HG02588 (cell line): ENCODE measurements around the gene PPP2R2C.

Source experiments
- ATAC-seq: cut with Tn5 transposase; IDR thresholded peaks from one replicate; pipeline ENCODE4 v1.9.1; 2021; ENCODE audit warnings: mild to moderate bottlenecking, moderate library complexity; ENCODE audit not compliant: unreplicated experiment

PPP2R2C gene

DNA sequence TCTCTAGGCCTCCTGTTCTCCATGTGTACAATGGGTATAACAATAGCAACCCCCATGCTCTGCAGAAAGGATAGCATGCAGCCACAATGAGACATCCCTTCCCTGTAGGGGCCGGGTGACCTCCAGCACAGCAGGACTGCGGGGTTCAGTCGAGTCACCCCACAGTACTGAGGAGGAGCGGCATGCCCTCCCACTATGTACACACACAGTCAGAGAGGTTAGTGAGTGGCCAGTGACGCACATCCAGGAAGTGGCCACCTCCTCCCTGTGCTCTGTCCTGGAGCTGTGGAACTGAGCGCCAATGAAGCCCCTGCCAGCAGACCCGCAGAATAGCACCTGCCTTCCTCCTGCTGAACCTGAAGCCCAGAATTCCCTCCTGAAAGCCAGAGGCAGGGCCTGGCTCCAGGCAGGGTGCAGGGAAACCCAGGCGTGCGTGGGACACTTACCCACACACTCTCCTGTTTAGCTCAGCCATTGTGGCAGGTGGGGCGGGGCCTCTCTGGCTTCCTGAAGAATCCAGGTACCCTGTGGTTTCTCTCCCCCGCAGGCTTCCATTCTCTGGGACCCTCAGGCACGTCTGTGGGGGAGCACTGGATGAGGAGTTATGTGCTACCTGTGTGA lies 152.8 kb downstream of the PPP2R2C start:
- no peak for ATAC-seq

DNA sequence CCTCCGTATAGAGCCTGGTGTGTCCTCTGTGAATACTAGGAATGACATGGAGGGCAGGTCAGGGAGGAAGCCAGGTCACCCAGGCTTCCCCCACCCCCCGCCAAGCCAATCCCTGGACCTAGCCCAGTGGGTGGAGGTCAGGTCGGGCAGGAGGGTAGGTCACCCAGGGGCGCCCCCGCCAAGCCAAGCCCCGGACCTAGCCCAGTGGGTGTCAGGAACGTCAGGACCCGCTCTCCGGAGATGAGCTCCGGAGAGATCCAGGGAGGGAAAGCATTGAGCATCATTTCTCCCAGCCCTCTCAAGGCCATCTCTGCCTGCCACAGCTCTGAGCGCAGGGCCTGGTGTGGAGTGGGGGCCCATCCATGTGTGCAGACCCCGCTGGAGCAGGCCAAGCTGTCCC lies 154.2 kb downstream of the PPP2R2C start:
- ATAC-seq: no peak

DNA sequence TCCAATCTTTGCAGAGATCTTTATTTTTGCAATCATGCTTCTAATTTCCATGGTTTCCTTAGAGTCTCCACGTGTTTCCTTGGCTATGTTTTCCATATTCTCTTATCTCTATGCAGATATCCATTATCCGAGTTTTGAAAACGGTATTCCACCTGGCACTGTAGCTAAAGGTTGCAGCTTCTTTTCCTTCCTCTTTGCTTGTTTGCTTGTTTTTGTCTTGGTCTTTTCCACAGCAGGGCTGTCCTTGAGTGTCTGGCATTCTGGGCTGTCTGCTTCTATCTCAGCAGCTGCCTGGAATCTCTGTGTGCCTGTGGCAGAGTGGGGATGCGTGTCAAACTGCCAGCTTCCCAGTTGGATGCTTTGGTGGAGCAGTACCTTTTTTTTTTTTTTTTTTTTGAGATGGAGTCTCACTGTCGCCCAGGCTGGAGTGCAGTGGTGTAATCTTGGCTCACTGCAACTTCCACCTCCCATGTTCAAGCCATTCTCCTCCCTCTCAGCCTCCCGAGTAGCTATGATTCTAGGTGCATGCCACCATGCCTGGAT lies 155.9 kb downstream of the PPP2R2C start:
- no peak for ATAC-seq

DNA sequence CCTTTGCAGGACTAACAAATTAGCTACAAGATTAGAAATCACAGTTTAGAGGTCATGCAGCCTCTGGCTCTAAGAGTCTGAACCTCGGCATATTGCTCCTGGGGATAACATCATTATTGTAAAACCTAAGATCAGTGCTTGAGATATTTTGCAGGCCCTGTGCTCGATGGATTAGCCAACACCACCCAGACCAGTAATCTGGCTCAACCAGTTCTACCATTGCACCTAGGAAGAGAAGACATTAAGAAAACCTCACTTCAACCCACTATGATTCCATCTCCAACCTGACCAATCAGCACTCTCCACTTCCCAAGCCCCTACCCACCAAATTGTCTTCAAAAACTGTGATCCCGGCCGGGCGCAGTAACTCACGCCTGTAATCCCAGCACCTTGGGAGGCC lies 159.2 kb downstream of the PPP2R2C start:
- no peak for ATAC-seq

DNA sequence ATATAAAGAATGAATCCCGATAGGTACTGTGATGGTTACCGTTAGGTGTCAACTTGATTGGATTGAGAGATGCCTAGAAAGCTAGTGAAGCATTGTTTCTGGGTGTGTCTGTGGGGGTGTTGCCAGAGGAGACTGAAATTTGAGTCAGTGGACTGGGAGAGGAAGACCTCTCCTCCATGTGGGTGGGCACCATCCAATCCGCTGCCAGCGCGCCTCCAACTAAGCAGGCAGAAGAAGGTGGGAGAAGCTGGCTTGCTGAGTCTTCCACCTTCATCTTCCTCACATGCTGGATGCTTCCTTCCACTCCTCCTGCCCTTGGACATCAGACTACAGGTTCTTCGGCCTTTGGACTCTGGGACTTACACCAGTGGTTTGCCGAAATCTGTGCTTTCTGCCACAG lies 162.6 kb downstream of the PPP2R2C start:
- ATAC-seq: no peak

DNA sequence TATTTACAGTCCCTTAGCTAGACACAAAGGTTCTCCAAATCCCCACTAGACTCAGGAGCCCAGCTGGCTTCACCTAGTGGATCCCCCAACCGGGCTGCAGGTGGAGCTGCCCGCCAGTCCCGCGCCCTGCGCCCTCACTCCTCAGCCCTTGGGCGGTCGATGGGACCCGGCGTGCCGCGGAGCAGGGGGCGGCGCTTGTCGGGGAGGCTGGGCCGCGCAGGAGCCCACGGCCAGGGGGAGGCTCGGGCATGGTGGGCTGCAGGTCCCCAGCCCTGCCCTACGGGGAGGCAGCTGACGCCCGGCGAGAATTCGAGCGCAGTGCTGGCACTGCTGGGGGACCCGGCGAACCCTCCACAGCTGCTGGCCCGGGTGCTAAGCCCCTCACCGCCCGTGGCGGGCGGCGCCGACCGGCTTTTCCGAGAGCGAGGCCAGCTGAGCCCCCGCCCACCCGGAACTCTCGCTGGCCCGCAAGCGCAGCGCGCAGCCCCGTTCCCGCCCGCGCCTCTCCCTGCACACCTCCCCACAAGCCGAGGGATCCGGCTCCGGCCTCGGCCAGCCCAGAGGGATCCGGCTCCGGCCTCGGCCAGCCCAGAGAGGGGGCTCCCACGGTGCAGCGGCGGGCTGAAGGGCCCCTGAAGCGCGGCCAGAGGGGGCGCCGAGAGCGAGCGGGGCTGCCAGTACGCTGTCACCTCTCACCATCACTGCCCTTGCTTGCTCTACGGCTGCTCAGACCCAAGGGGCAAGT lies 163.3 kb downstream of the PPP2R2C start:
- ATAC-seq: no peak

DNA sequence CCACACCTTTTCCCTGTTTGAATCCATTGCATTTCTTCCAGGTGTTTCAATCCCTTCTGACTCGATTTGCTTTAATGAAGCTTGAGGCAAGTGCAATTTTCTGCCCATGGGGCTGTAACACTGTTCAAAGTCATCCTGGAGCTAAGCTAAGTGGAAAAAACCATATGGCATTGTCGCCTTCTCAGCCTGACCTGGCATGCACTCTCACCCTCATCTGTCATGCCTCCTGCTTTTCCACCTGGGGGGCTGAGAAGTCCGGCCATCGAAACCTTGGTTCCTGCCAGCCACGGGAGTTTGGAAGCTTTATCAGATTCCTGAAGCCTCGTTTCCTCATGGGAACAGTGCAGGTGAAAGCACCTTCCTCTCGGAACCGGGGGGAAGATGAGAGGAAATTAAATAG lies 164.5 kb downstream of the PPP2R2C start:
- ATAC-seq: no peak

DNA sequence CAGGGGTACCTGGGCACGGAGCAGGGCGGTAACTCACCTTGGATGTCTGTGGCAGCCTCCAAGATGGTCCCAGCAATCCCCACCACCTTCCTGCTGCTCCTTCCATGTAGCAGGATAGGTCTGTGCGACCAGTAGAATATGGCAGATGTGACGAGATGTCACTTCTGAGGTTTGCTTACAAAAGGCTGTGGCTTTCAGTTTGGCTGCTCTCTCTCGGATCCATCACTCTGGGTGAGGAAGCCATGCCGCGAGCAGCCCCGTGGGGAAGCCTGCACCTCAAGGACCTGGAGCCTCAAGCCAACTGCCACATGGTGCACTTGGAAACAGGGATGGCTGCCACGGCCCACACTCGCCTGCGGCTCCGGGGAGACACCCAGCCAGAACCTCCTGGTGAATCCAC lies 165.2 kb downstream of the PPP2R2C start:
- no peak for ATAC-seq

DNA sequence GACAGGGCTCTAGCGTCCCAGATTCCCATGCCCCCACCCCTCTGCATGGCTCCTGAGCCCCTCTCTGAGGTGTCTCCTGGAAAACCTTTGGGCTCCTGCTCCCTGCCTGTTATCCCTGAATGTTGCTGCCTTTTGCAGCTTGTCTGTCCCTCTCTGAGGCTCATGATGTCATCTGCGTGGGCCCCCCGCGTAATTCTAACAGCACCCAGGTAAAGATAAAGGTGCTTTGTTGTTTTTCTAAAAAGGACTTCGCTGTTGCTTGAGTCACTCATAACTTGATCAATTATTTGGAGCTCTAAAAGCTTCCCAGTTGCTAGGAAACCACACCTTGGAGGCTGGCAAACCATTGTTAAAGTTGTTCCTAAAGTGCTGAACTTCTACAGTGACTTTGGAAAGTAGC lies 166.1 kb downstream of the PPP2R2C start:
- ATAC-seq: no peak

DNA sequence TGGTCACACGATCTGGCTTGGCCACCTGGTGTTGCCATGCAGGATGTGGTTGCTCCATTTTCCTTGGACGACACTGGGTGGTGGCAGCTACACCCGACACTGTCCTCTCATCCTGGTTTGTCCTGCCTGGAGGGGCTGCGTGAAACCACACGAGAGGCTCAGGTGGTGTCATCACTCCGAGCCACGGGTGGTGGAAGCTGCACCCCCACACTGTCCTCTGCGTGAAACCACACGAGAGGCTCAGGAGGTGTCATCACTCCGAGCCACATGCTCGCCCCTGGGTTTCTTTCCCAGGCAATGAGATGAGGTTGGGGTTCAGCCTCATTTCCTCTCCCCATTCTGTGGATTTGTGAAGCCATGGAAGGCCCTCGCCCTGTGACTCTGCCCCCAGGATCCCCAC lies 168.5 kb downstream of the PPP2R2C start:
- no peak for ATAC-seq

DNA sequence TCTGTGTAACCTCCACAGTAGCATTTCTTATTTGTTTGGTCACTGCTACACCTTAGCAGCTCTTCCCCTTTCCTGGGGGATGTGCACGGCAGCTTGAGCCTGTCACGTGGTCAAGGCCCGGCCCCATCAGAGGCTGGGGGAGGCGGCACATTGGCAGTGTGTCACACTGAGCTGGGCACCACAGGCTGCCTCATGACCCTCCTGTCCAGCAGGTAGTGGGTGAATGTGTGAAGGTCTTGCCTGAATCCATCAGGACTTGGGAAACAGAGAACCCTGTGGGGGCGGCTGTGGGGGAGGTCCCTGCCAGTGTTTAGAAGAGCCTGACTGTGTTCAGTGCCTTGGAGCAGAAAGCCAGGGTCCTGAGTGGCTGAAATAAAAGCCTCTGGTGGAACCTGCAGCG lies 169.5 kb downstream of the PPP2R2C start:
- no peak for ATAC-seq

DNA sequence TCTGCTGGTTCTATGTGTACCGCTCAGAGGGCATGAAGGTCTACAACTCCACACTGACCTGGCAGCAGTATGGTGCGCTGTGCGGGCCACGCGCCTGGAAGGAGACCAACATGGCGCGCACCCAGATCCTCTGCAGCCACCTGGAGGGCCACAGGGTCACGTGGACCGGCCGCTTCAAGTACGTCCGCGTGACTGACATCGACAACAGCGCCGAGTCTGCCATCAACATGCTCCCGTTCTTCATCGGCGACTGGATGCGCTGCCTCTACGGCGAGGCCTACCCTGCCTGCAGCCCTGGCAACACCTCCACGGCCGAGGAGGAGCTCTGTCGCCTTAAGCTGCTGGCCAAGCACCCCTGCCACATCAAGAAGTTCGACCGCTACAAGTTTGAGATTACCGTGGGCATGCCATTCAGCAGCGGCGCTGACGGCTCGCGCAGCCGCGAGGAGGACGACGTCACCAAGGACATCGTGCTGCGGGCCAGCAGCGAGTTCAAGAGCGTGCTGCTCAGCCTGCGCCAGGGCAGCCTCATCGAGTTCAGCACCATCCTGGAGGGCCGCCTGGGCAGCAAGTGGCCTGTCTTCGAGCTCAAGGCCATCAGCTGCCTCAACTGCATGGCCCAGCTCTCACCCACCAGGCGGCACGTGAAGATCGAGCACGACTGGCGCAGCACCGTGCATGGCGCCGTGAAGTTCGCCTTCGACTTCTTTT lies 170.5 kb downstream of the PPP2R2C start:
- no peak for ATAC-seq

DNA sequence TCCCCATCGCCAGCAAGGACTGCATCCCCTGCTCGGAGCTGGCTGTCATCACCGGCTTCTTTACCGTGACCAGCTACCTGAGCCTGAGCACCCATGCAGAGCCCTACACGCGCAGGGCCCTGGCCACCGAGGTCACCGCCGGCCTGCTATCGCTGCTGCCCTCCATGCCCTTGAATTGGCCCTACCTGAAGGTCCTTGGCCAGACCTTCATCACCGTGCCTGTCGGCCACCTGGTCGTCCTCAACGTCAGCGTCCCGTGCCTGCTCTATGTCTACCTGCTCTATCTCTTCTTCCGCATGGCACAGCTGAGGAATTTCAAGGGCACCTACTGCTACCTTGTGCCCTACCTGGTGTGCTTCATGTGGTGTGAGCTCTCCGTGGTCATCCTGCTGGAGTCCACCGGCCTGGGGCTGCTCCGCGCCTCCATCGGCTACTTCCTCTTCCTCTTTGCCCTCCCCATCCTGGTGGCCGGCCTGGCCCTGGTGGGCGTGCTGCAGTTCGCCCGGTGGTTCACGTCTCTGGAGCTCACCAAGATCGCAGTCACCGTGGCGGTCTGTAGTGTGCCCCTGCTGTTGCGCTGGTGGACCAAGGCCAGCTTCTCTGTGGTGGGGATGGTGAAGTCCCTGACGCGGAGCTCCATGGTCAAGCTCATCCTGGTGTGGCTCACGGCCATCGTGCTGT lies 171.2 kb downstream of the PPP2R2C start:
- ATAC-seq: no peak

DNA sequence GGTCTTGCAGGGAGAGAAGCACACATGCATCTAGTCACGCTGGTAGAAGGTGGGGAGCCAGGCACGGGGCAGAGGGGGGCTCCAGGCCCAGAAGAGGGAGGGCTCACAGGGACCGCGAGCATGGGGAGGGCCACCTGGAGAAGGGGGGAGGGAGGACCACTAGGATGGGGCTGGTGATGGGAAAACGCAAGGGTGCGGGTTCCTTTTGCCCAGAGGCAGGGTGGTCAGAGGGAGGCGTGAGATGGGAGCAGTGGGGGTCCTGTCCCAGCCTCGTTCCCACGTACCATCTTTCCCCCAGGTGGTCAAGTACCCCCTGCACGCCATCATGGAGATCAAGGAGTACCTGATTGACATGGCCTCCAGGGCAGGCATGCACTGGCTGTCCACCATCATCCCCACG lies 172.1 kb downstream of the PPP2R2C start:
- ATAC-seq: no peak

DNA sequence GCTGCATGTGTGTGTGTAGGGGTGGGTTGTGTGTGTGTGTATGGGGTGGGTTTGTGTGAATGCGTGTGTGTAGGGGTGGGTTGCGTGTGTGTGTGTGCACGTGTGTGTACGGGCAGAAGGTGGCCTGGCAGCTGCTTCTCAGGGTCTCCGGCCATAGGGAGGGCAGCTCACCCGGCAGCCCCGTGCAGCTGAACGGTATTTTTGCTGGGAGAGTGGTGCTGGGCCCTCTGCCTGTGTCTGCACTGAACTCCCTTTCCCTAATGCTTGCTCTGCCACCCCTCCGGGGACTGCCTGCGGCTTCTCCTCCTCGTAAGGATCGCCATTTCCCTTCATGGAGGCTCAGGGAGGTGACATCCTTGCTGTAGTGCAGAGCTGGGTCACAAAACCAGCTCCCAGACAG lies 172.5 kb downstream of the PPP2R2C start:
- ATAC-seq: no peak

DNA sequence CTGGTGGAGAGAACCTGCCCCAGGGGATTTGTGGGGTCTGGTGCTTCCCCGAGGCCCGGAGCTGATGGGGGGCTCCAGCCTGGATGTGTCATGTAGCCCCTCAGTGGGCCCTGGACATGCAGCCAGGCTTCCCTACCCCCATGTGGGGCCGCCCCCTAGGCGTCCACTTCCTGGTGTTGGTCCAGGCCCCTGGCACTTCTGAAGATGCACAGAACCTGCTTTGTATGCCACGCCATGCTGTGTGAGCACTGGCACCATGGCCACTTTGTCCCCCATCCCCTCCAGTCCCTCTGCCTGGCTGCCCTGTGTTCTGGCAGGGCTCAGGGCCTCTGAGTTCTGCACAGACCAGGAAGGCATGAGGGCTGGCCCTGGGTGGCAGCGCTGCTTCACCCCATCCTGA lies 173.6 kb downstream of the PPP2R2C start:
- ATAC-seq: no peak

DNA sequence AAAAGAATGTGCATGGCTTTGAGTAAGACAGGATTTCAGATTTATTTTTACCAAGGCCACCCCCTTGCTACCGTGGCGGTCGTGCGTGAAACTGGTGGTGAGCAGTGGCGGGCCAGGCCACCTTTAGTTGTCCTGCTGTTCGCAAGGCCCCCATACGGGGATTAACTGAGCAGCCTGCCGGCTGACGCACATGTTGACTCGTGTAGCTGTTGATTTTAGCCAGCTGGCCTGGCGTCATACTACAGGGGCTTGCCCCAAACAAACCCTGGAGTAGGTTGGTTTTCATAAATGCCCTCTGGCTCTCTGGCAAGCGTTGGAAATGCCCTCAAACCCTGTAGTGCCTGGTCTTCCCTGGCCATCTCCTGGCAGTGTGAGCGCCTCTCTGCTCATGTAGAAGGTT lies 174.4 kb downstream of the PPP2R2C start:
- ATAC-seq: no peak

DNA sequence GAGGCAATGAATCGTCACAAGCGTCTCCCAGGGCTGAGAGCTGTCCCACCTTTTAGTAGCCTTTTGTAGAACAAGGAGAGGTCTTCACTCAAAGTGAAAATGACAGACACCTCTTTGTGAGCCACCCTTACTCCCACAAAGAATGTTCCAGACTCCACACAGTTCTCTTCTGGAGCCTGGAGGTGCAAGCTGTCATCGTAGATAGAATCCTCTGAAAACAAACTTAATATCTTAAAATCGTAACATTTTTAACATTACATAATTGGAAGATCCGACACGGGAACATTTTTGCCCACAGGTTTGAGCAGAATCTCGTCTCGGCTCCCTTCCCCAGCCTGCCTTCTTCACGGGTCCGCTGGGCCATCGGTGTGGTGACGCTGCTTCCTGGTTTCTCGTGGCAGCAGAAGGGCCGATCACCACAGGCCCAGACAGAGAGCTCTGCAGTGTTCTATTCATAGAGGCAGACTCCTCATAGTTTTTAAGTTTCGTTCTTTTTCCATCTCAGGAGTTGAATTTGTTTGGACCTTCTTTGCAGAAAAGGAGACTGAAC lies 175.1 kb downstream of the PPP2R2C start:
- no peak for ATAC-seq

DNA sequence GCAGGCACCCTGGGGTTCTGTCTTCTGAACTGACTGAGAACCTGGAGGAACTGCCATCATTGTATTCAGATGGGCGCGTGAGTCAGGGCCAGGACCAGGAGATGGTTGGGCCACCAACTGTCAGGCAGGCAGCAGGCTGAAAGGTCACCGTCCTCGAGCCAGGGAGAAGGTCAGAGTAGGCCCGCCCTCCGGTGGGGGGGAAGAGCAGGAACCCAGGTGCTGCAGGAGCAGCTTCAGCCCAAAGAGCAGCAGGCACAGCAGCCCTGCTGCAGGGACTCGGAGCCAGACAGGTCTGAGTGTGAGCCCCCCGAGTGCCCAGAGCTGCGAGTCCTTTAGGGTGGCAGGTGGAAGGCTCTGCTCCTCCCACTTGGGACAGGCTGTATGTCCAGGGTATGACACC lies 176.4 kb downstream of the PPP2R2C start:
- no peak for ATAC-seq

DNA sequence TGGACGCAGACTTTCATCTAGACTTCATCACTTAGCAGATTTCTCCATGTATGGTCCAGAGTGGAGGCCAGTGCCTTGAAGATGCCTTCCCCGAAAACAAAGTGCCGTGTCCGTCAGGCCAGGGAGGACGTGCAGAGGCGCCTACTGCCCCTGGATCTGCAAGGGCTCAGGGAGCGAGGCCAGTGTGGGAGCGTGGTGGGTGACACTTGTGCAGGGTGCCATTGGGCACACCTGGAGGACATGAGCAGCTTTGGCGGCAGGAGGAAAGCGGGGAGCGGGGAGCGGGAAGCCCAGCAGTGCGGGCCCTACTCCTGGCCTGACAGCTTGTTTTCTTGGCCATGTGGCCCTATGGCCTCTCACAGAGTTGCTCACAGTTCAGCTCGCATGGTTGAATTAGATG lies 176.9 kb downstream of the PPP2R2C start:
- no peak for ATAC-seq
